ENCODE results near the gene C2orf72.

C2orf72 gene

DNA sequence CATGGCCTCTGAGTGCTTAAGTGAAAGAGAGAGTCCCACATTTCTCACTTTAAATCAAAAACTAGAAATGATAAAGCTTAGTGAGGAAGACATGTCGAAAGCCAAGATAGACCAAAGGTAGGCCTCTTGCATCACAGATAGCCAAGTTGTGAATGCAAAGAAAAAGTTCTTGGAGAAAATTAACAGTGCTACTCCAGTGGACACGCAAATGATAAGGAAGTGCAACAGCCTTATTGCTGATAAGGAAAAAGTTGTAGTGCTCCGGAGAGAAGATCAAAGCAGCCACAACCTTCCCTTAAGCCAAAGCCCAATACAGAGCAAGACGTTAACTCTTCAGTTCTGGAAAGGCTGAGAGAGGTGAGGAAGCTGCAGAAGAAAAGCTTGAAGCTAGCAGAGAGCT is 51.4 kb downstream of the C2orf72 start:
- DNase-seq: no peak

DNA sequence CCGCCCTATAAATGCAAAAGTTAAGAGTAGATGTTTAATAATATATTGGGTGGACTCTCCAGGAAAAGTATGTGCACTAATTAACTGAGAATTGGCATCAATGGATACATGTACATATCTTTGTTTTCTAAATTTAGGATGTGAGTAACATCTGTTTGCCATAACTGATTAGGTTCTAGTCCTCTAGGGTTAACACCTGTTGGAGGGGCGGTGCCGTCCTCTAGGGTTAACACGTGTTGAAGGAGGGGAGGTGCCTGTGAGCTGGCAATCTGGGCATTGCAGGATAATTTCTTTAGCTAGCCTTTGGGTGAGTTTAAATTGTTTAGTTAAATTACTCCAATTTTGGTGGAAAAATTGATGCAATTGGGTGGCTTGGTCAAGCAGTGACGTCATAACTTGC is 56.6 kb downstream of the C2orf72 start:
- DNase-seq: no peak

DNA sequence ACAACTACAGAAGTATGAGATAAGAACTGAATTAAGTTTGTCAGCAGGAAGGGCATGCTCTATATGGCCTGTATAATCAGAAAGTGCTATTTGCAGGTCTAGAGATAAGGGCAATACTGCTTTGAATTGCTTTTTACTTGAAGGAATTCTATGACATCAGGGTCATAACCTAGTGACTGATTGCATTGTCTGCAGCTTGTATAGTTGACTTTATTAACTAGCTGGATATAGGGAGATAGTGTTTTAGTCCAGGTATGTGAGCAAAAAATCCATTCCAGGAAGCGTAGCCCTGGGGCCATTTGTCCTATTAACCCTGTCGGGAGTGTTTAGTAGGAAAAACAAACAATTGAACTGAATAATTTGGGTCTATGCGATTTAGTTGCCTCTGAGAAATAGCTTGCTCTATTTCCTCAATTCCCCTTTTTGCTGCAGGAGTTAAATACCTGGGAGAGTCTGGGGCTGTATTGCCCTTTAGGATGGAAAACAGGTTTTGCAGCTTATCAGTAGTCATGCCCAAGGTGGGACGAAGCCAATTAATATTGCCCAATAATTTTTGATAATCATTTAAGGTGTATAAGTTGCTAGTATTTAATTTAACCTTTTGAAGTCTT is 57.5 kb downstream of the C2orf72 start:
- no peak for DNase-seq
